HepG2 (cell line): Measurements from ENCODE around the gene TOMM6. TPM values are rescaled to one million over a fixed set of nuclear protein-coding genes. Genes with fewer than 3 reads are reported as not detected.

Source experiments
- CAMTA2 ChIP-seq: sonication (generic); formaldehyde crosslinking; IDR thresholded peaks from 2 replicates; pipeline ENCODE4 v1.4.0; 2020; ENCODE audit warnings: mild to moderate bottlenecking, missing genetic modification reagents, borderline replicate concordance
- HDAC2 ChIP-seq: sonication (generic); formaldehyde crosslinking; IDR thresholded peaks from 2 replicates; pipeline ENCODE4 v1.4.0; 2020; ENCODE audit warnings: missing genetic modification reagents
- MEF2D ChIP-seq: sonication (generic); formaldehyde crosslinking; IDR thresholded peaks from 2 replicates; pipeline ENCODE4 v1.5.1; 2020; ENCODE audit warnings: mild to moderate bottlenecking, missing genetic modification reagents
- NFKBIZ ChIP-seq: IDR thresholded peaks from 2 replicates; pipeline ENCODE4 v1.6.1; 2018; ENCODE audit warnings: missing genetic modification reagents, missing compliant biosample characterization
- NR2C2 ChIP-seq: sonication (generic); formaldehyde crosslinking; IDR thresholded peaks from 2 replicates; pipeline ENCODE4 v1.4.0; 2020; ENCODE audit warnings: missing genetic modification reagents, mild to moderate bottlenecking, moderate library complexity, borderline replicate concordance
- REPIN1 ChIP-seq: sonication (generic); formaldehyde crosslinking; IDR thresholded peaks from 2 replicates; pipeline ENCODE4 v1.8.0; 2022; ENCODE audit warnings: missing genetic modification reagents, low read depth, mild to moderate bottlenecking, borderline replicate concordance
- SNAPC2 ChIP-seq: sonication (generic); formaldehyde crosslinking; IDR thresholded peaks from 2 replicates; pipeline ENCODE4 v1.8.1; 2022; ENCODE audit warnings: mild to moderate bottlenecking, missing genetic modification reagents
- SP1 ChIP-seq, 2 experiments: fragments of 450-650 bp in 1 of 2; sonication (generic) in 1 of 2; formaldehyde crosslinking in 1 of 2; IDR thresholded peaks; 2 replicates each; pipeline versions ENCODE4 v1.4.0 to v1.6.1; 2016 to 2020; ENCODE audit warnings: missing genetic modification reagents in 1 of 2
- ZNF766 ChIP-seq: sonication (generic); formaldehyde crosslinking; IDR thresholded peaks from 2 replicates; pipeline ENCODE4 v1.5.0; 2020; ENCODE audit warnings: missing genetic modification reagents, borderline replicate concordance
- polyA plus RNA-seq, 8 experiments: library from polyadenylated mRNA; depleted of rRNA in 3 of 8; stranded (reverse) in 7 of 8; unstranded in 1 of 8; fragments of >200 nt; fragmentation: Illumina TruSeq in 4 of 8; extraction: Trizol in 4 of 8; gene quantifications; 2 replicates each; pipeline versions ENCODE4 v1.2.1 to v1.2.3, GENCODE V29; 2011 to 2016; ENCODE audit warnings: low read depth in 4 of 8, missing spikeins in 1 of 8, mixed read lengths in 1 of 8; ENCODE audit not compliant: insufficient read depth in 1 of 8
- total RNA-seq, 5 experiments: library from RNA; depleted of rRNA; stranded (reverse); fragments of >200 nt; fragmentation: Illumina TruSeq; extraction: Trizol; gene quantifications; 2 replicates each; pipeline ENCODE4 v1.2.3, GENCODE V29; 2016; ENCODE audit warnings: low read depth in 1 of 5
- TF ChIP-seq, protein P1 (sequence below): sonication (generic); formaldehyde crosslinking; IDR thresholded peaks from 2 replicates; pipeline ENCODE4 v1.4.0; 2020; ENCODE audit warnings: mild to moderate bottlenecking, missing genetic modification reagents, borderline replicate concordance
- TF ChIP-seq, protein P2 (sequence below): IDR thresholded peaks from 2 replicates; pipeline ENCODE4 v1.6.1; 2012; ENCODE audit warnings: low read depth, low read length, improper control_type of control experiment
- TF ChIP-seq, protein P3 (sequence below): sonication (generic); formaldehyde crosslinking; IDR thresholded peaks from 2 replicates; pipeline ENCODE4 v1.4.0; 2020; ENCODE audit warnings: missing genetic modification reagents
- TF ChIP-seq, protein P4 (sequence below): IDR thresholded peaks from 2 replicates; pipeline ENCODE4 v1.6.1; 2016; ENCODE audit warnings: missing biosample characterization, missing genetic modification reagents, low read depth
- TF ChIP-seq, protein P5 (sequence below): sonication (generic); formaldehyde crosslinking; IDR thresholded peaks from 2 replicates; pipeline ENCODE4 v1.8.1; 2023; ENCODE audit warnings: missing genetic modification reagents, mild to moderate bottlenecking, borderline replicate concordance
- TF ChIP-seq, protein P6 (sequence below): sonication (generic); formaldehyde crosslinking; IDR thresholded peaks from 2 replicates; pipeline ENCODE4 v1.4.0; 2020; ENCODE audit warnings: mild to moderate bottlenecking, missing genetic modification reagents

The TOMM6 gene
- total and polyA plus RNA-seq, 2 of the 13 experiments (the other 11 are each of a cell fraction or from before 2014, with no cell fraction given) = 320 to 321 TPM

DNA sequence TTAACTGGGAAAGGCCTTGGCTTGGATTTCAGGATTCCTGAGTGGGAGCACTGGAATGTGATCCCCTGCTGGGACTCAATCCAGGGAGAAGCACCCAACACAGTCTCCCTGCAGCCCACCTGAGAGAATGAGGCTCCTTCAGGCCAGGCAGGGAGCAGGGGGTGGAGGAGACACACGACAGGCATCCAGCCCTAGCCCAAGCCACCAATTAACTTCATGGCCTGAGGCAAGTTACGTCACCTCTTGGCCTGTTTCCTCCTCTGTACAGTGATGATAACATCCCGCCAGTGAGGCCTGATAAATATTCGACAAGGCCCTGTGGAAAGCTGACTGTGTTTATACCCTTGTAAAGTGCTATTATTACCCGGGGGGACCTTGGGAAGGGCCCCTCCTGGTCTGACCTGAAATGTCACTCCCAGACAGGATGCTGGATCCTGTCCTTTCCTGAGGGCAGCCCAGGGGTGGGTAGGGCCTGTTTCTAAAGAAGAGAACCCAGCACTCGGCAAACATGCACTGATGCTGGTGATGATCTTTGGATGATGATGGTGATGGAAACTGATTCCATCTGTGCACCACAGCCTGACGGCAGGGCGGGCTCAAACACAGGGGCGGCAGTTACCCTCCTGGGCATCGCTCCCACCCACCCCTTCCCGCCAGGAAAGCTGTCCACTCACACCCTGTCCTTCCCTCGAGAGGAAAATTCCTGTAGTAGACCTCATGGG lies 20.2 kb upstream of the TOMM6 start (continued):
- TF ChIP-seq, protein P1, sequence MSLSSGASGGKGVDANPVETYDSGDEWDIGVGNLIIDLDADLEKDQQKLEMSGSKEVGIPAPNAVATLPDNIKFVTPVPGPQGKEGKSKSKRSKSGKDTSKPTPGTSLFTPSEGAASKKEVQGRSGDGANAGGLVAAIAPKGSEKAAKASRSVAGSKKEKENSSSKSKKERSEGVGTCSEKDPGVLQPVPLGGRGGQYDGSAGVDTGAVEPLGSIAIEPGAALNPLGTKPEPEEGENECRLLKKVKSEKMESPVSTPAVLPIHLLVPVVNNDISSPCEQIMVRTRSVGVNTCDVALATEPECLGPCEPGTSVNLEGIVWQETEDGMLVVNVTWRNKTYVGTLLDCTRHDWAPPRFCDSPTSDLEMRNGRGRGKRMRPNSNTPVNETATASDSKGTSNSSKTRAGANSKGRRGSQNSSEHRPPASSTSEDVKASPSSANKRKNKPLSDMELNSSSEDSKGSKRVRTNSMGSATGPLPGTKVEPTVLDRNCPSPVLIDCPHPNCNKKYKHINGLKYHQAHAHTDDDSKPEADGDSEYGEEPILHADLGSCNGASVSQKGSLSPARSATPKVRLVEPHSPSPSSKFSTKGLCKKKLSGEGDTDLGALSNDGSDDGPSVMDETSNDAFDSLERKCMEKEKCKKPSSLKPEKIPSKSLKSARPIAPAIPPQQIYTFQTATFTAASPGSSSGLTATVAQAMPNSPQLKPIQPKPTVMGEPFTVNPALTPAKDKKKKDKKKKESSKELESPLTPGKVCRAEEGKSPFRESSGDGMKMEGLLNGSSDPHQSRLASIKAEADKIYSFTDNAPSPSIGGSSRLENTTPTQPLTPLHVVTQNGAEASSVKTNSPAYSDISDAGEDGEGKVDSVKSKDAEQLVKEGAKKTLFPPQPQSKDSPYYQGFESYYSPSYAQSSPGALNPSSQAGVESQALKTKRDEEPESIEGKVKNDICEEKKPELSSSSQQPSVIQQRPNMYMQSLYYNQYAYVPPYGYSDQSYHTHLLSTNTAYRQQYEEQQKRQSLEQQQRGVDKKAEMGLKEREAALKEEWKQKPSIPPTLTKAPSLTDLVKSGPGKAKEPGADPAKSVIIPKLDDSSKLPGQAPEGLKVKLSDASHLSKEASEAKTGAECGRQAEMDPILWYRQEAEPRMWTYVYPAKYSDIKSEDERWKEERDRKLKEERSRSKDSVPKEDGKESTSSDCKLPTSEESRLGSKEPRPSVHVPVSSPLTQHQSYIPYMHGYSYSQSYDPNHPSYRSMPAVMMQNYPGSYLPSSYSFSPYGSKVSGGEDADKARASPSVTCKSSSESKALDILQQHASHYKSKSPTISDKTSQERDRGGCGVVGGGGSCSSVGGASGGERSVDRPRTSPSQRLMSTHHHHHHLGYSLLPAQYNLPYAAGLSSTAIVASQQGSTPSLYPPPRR (CRISPR knock-in tag) = 0 out of 2 replicates have a peak, but pooled peaks have one; percentile 9
- TF ChIP-seq, protein P2, sequence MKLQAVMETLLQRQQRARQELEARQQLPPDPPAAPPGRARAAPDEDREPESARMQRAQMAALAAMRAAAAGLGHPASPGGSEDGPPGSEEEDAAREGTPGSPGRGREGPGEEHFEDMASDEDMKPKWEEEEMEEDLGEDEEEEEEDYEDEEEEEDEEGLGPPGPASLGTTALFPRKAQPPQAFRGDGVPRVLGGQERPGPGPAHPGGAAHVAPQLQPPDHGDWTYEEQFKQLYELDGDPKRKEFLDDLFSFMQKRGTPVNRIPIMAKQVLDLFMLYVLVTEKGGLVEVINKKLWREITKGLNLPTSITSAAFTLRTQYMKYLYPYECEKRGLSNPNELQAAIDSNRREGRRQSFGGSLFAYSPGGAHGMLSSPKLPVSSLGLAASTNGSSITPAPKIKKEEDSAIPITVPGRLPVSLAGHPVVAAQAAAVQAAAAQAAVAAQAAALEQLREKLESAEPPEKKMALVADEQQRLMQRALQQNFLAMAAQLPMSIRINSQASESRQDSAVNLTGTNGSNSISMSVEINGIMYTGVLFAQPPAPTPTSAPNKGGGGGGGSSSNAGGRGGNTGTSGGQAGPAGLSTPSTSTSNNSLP = no peak
- TF ChIP-seq ZNF766 (CRISPR knock-in tag) = no peak
- no peak for TF ChIP-seq SP1 (IDR thresholded peaks at IDR 0.05)
- no peak for TF ChIP-seq SP1 (CRISPR knock-in tag; IDR thresholded peaks at IDR 0.05)
- 0 out of 2 replicates have a peak, but pooled peaks have one; percentile 20 for TF ChIP-seq NR2C2
- TF ChIP-seq REPIN1 (CRISPR knock-in tag) = 0 out of 2 replicates have a peak, but pooled peaks have one; percentile 30
- TF ChIP-seq, protein P3, sequence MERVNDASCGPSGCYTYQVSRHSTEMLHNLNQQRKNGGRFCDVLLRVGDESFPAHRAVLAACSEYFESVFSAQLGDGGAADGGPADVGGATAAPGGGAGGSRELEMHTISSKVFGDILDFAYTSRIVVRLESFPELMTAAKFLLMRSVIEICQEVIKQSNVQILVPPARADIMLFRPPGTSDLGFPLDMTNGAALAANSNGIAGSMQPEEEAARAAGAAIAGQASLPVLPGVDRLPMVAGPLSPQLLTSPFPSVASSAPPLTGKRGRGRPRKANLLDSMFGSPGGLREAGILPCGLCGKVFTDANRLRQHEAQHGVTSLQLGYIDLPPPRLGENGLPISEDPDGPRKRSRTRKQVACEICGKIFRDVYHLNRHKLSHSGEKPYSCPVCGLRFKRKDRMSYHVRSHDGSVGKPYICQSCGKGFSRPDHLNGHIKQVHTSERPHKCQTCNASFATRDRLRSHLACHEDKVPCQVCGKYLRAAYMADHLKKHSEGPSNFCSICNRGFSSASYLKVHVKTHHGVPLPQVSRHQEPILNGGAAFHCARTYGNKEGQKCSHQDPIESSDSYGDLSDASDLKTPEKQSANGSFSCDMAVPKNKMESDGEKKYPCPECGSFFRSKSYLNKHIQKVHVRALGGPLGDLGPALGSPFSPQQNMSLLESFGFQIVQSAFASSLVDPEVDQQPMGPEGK (CRISPR knock-in tag) = peak; percentile 71
- no peak for TF ChIP-seq NFKBIZ (CRISPR knock-in tag)
- TF ChIP-seq, protein P4, sequence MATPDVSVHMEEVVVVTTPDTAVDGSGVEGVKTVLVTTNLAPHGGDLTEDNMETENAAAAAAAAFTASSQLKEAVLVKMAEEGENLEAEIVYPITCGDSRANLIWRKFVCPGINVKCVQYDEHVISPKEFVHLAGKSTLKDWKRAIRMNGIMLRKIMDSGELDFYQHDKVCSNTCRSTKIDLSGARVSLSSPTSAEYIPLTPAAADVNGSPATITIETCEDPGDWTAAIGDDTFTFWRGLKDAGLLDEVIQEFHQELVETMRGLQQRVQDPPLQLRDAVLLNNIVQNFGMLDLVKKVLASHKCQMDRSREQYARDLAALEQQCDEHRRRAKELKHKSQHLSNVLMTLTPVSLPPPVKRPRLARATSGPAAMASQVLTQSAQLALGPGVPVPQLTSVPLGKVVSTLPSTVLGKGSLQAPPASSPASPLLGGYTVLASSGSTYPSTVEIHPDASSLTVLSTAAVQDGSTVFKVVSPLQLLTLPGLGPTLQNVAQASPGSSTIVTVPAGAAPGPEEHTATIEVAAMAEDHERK = no peak
- TF ChIP-seq MEF2D (CRISPR knock-in tag) = no peak
- TF ChIP-seq, protein P5, sequence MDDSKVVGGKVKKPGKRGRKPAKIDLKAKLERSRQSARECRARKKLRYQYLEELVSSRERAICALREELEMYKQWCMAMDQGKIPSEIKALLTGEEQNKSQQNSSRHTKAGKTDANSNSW (CRISPR knock-in tag) = no peak
- no peak for TF ChIP-seq HDAC2
- no peak for TF ChIP-seq CAMTA2 (CRISPR knock-in tag)
- TF ChIP-seq, protein P6, sequence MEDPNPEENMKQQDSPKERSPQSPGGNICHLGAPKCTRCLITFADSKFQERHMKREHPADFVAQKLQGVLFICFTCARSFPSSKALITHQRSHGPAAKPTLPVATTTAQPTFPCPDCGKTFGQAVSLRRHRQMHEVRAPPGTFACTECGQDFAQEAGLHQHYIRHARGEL (CRISPR knock-in tag) = no peak
- TF ChIP-seq SNAPC2 (CRISPR knock-in tag) = no peak
